Measurements from ENCODE around the gene MRPL43. TPM values are rescaled to one million over a fixed set of nuclear protein-coding genes. Genes with fewer than 3 reads are reported as not detected.

MRPL43 gene
- total and polyA plus RNA-seq, 2 donors (not counting 1 experiment from before 2014, with no cell fraction given), result 61.4 to 62.1 TPM

- no peak overlapping the region for H3K27ac ChIP-seq (ENCODE audit: insufficient read depth, low read length)
- no peaks in the 10 kb centered on the region for H3K27me3 ChIP-seq (ENCODE audit: control insufficient read depth, insufficient read depth, low read length)
- peak overlapping the region; percentile 79 for H3K4me2 ChIP-seq (ENCODE audit: extremely low read depth, insufficient read depth, low read length)
- no peak for DNase-seq (ENCODE audit: low read depth in 2 of 2)
- no peak overlapping the region for H3K9ac ChIP-seq (ENCODE audit: insufficient read depth, low read length)
- peak overlapping the region in 2 of 4 experiments; percentile 44 to 68 for H3K4me3 ChIP-seq (replicated peaks in 1 of 4; ENCODE audit: control extremely low read depth in 1 of 4, insufficient read depth in 1 of 4, low read depth in 3 of 4, low read length in 4 of 4)
- peaks cover 2% of the 10 kb centered on the region for H3K36me3 ChIP-seq (ENCODE audit: control insufficient read depth, insufficient read depth, low read length)
- peaks cover 3% of the 10 kb centered on the region for H3K4me1 ChIP-seq (ENCODE audit: control insufficient read depth, extremely low read depth, insufficient read depth, low read length)
- H4K20me1 ChIP-seq (ENCODE audit: control insufficient read depth, extremely low read depth, insufficient read depth, low read length), result no peaks in the 10 kb centered on the region
- H2AFZ ChIP-seq (ENCODE audit: low read length), result no peak overlapping the region
- H3K79me2 ChIP-seq (ENCODE audit: control insufficient read depth, insufficient read depth, low read length), result no peaks in the 10 kb centered on the region
- TF ChIP-seq CTCF (conservative IDR thresholded peaks at IDR 0.05 in 1 of 2, IDR thresholded peaks at IDR 0.05 in 1 of 2; ENCODE audit: low read depth in 1 of 2, low read length in 2 of 2) (no peak), EZH2 (IDR thresholded peaks at IDR 0.05; ENCODE audit: low read length, missing control alignments) (no peak)
- no peaks in the 10 kb centered on the region for H3K9me3 ChIP-seq (ENCODE audit: control insufficient read depth, insufficient read depth, low read depth, low read length)
These were observed 17.0 kb downstream of the MRPL43 start for GRCh38 chr10:100970076-100970913.

GRCh38 chr10:100969187-100970075, 17.9 kb downstream of the MRPL43 start, which contains the start of gene SEMA4G:
Gene SEMA4G (plus strand): TSS chr10:100969504. CDS start chr10:100972913, 3,409 bp downstream.
- Histone ChIP-seq H3K9ac (ENCODE audit: insufficient read depth, low read length) (peak within 1 kb of the TSS; percentile 21), H3K9me3 (ENCODE audit: control insufficient read depth, insufficient read depth, low read depth, low read length) (no peaks in the 10 kb centered on the region)

More at GRCh38 chr10:100969187-100970075, 17.9 kb downstream of the MRPL43 start, which contains the start of gene SEMA4G:
- TF ChIP-seq EZH2 (IDR thresholded peaks at IDR 0.05; ENCODE audit: low read length, missing control alignments) (peak; percentile 20), CTCF (conservative IDR thresholded peaks at IDR 0.05 in 1 of 2, IDR thresholded peaks at IDR 0.05 in 1 of 2; ENCODE audit: low read depth in 1 of 2, low read length in 2 of 2) (peak; percentile 61 to 77)
- peaks cover 2% of the 10 kb centered on the region for H3K36me3 ChIP-seq (ENCODE audit: control insufficient read depth, insufficient read depth, low read length)
- no peaks in the 10 kb centered on the region for H3K27me3 ChIP-seq (ENCODE audit: control insufficient read depth, insufficient read depth, low read length)
- no peaks in the 10 kb centered on the region for H3K79me2 ChIP-seq (ENCODE audit: control insufficient read depth, insufficient read depth, low read length)
- DNase-seq (ENCODE audit: low read depth in 2 of 2), result peak; percentile 15 to 24
- H3K4me3 ChIP-seq (replicated peaks in 1 of 4; ENCODE audit: control extremely low read depth in 1 of 4, insufficient read depth in 1 of 4, low read depth in 3 of 4, low read length in 4 of 4), result peak within 1 kb of the TSS; percentile 40 to 68 (median 44)
- peak within 1 kb of the TSS; percentile 79 for H2AFZ ChIP-seq (ENCODE audit: low read length)
- H3K27ac ChIP-seq (ENCODE audit: insufficient read depth, low read length), result no peak within 1 kb of the TSS
- H3K4me1 ChIP-seq (ENCODE audit: control insufficient read depth, extremely low read depth, insufficient read depth, low read length), result peaks cover 3% of the 10 kb centered on the region
- no peaks in the 10 kb centered on the region for H4K20me1 ChIP-seq (ENCODE audit: control insufficient read depth, extremely low read depth, insufficient read depth, low read length)
- peak within 1 kb of the TSS; percentile 87 for H3K4me2 ChIP-seq (ENCODE audit: extremely low read depth, insufficient read depth, low read length)

Measured in fibroblast of lung (primary cell).